HG02759 (cell line): Measurements from ENCODE around the gene ZKSCAN5.
"Not testable (repeated sequence)": the region's sequence is repeated elsewhere in the genome, so short reads cannot be mapped to it uniquely, and the experiment has no call there.

ENCODE experiments used
- ATAC-seq: cut with Tn5 transposase; IDR thresholded peaks from one replicate; pipeline ENCODE4 v1.9.1; 2021; ENCODE audit warnings: mild to moderate bottlenecking, moderate library complexity; ENCODE audit not compliant: unreplicated experiment

Gene ZKSCAN5

GRCh38 chr7:99551767-99552463 is 47.5 kb downstream of the ZKSCAN5 start, which contains the start of gene FAM200A:
Gene FAM200A (minus strand): TSS chr7:99552114. CDS start chr7:99548407, 3,707 bp downstream.
- ATAC-seq, result peak; percentile 98

DNA sequence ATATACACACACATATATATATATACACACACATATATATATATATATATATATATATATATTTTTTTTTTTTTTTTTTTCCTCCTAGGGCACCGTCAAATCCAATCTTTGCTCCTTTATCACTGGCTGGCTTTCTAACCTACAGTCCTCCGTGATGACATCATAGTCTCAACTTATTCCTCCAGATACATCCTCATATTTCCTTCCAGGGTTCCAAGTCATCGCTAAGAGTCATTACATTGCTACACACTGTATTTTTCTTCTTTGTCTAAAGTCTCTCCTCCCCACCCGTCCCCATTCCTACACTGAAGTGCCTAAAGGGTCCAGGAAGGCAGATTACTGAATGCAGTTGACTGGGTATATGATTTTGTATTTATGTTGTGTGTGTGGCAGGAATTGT is 48.6 kb downstream of the ZKSCAN5 start:
- no peak for ATAC-seq

GRCh38 chr7:99554939-99555338 is 50.5 kb downstream of the ZKSCAN5 start:
- ATAC-seq, result no peak

- ATAC-seq, result no peak
Observed at GRCh38 chr7:99557196-99557607, 52.7 kb downstream of the ZKSCAN5 start.

DNA sequence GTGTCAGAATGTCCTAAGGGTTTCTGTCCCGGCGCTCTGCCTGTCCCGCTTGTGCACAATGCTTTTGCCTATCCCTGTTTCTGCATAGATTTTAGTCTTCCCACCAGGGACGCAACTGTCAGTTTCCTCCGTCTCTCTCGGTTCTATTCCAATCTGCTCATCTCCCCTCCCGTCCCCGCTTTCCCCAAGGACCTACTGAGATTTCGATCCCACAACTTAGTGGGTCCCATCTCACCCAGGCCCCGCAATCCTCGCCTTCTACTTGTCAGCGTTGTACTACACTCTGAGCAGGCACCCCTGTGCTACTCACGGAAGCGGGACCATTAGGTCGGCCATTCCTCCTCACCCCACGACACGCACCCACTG is 53.5 kb downstream of the ZKSCAN5 start:
- no peak for ATAC-seq

DNA sequence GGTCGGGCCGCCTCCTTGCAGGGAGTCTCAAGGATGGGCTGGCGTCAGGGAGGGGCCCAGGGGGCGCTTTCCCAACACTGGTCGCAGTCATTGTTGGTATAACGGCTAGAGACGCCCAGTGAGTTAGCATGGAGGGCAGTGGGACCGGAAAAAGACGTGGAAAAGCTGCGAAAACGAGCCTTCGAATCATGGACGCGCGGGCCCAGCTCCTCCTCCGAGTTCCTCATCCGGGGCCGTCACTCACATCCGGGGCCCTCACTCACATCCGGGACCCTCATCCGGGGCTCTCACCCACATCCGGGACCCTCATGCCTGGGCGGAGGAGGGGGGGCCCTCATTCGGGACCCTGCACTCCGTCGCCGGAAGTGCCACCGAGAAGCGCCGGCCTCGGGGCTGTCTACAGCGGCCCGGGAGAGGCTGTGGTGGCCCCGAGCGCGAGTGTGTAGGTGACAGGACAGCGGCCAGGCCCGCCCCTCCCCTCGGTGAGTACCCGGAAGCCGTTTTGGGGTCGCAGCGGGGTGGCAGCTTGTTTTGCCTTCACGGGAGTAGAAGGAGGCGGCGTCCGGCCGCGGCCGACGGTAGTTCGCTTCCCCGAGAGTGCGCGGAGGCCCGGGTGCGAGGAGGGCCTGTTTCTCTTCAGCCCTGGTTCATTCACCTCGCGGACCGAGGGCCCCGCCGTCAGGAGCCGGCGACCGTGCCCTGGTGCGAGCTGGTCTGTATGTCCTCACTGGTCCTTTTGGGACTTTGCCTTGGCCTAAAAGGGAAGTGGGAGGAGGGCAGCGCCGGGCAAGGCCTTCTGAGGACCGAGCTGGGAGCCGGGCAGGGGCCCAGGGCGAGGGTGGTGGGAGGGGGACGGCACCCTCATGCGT is 54.1 kb downstream of the ZKSCAN5 start, which contains the start of gene ZNF655:
TSS of gene ZNF655 (plus strand) at position 337 of the 869 bp plus-strand sequence. CDS start 1,918 bp downstream, outside the sequence.
- ATAC-seq, result peak; percentile 81

DNA sequence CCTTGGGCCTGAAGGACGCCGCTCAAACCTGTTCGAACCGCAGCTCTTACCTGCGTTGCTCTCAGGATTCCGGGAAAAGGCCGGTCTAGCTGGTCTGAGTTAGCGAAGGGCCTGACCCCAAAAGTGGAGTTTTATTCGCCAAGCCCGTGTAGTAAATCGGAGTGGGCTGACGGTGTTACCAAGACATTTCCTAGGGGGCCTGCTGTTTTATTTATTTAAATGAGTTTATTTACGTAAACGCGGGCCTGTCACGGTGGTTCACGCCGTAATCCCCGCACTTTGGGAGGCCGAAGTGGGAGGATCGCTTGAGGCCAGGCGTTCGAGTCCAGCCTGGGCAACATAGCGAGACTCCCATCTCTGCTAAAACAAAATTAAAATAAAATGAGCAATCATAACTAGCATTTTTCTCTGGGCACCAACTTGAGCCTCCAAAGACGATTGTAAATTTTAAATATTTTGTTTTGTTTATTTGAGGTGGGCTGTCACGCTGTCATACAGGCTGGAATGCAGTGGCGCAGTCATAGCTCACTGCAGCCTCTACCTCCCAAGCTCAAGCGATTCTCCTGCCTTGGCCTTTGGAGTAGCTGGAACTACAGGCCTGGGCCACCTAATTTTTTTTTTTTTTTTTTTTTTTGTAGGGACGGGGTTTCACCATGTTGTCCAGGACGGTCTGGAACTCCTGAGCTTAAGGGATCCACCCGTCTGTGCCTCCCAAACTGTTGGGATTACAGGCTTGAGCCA is 54.9 kb downstream of the ZKSCAN5 start:
- no peak for ATAC-seq

GRCh38 chr7:99560834-99561736 is 56.6 kb downstream of the ZKSCAN5 start:
- no peak for ATAC-seq

DNA sequence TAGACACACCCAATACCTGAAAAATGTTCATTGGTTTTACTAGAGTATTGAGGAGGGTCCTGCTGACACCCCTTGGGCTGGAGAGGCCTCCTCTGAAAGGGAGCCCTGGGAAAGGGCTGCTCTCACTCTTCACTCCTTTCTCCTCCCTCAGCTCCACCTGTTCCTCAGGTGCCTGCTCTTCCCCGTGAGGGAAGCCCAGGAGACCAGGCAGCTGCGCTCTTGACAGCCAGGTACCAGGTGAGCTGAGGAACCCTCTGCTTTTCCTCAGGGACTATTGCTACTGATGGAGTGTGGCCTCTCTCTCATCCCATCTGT is 57.2 kb downstream of the ZKSCAN5 start:
- ATAC-seq, result no peak

GRCh38 chr7:99562114-99562784 is 57.8 kb downstream of the ZKSCAN5 start:
- no peak for ATAC-seq

DNA sequence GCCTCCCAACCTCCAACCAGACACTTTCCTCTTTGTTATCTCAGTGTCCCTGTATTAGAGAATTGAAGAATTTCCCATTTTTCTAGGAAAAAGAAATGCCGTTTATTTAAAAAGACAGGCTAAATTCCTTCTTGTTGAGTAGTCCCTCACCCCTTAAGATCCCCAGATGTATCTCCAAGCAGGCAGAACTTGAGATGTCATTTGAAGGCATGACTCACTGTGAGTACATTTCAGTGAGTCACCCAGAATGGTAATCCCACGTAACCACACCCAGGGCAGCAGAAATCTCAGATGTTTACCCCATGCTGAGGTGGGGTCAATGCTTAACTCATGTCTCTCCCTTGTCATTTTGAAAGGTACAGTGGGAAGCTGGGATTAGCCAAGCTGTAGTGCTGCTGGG is 58.4 kb downstream of the ZKSCAN5 start:
- no peak for ATAC-seq

DNA sequence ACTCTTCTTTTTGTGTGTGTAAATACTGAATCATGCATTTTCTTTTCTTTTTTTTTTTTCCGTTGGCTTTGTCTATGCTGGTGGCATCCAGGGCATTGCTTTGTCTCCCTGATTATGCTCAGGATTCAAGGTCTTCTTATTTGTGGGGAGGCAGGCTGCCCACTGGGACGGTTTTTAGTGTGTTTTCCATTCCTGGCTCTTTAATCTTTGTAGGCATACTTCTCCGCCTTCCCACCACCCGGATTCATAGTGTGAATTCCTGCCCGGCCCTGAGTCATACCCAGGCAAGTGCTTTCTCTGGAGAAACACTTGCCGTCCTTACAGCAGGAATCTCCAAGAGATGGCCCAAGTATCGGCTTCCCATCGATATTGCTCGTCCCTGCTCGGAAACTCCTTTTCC is 59.2 kb downstream of the ZKSCAN5 start:
- no peak for ATAC-seq

DNA sequence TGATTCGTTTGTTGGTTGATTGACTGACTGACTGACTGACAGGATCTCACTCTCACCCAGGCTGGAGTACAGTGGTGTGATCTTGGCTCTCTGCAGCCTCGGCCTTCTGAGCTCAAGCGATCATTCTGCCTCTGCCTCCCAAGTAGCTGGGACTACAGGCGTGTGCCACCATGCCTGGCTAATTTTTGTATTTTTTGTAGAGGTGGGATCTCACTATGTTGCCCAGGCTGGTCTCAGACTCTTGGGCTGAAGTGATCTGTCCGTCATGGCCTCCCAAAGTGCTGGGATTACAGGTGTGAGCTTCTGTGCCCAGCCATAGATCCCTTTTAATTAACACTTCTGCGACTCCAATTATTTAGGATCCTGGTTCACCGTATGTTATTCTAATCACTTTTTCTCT is 64.3 kb downstream of the ZKSCAN5 start:
- not testable (repeated sequence) for ATAC-seq

- ATAC-seq, result no peak
Observed at GRCh38 chr7:99571768-99572167, 67.3 kb downstream of the ZKSCAN5 start.

- ATAC-seq, result no peak
Observed at GRCh38 chr7:99573257-99573656, 68.8 kb downstream of the ZKSCAN5 start.

- ATAC-seq, result no peak
Observed at GRCh38 chr7:99576251-99576650, 71.8 kb downstream of the ZKSCAN5 start.

DNA sequence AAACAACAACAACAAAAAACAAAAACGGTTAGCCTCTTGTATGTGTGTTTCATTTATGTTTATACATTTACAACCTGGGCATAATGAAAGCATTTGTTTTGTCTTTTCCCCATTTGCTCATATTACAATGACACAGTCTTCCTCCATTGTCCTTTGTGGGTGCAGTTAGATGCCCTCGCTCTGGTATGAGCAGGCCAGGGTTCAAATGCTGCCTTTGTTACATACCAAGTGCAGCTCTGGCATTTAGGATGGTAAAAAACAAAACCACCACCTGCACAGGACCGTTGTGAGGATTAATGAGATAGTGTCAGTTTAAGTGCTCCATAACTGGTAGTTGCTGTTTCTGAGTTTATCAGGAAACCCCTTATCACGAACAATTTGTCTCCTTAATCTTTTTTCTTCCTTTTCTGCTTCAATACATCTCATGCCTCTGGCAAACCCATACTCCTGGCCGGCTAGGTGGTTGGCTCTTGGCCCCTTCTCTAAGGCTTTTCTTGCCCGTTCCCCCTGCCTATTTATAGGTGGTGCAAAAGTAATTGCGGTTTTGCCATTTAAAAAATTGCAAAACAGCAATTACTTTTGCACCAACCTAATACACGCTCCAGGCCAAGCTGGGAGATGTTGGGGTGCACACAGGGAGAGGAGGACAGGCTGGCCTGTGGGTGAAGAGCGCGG is 75.0 kb downstream of the ZKSCAN5 start:
- no peak for ATAC-seq

DNA sequence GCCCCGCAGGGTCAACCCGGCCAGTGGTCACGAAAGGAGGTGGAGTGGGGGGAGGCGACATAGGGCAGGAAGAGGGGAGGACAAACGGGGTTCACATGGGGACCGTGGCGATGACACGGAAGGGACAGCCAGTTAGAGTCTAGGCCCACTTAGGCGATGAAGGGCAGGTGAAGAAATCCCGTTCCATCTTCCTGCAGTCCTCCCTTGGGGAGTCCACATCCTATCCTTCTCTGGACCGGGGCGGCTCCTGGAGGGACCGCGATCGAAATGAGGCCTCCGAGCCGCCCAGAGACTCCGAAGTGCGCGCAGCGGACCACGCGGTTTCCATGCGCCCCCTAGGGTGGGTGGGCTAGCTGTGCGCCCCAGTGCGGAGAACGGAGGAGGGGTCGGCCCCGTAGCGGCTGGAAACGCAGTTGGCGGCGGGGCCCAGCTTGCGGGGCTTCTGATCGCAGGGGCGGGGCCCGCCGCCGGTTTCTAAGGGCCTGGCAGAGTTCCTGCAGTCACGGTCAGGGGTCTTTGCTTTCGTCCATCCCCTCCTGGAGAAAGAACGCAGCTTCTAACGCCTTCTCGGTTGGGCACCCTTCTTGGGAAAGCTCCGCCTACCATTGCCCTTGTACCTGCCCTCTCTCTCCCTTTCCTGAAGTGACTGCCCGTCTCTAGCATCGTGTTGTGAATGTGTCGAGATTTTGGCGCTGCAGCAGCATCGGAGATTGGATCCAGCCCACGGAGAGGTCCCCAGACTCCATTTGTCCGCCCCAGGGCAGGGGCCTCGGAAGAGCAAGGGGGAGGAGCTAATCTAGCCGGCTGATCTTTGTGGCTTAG is 75.7 kb downstream of the ZKSCAN5 start:
- ATAC-seq, result peak; percentile 44
